HG03025 (cell line): ENCODE results near the gene IGF1R.
A peak's percentile ranks its signal among the peaks of the same experiment; 100 is the strongest.

Experiments used
- ATAC-seq: cut with Tn5 transposase; IDR thresholded peaks from one replicate; pipeline ENCODE4 v1.9.1; 2021; ENCODE audit warnings: mild to moderate bottlenecking, moderate library complexity; ENCODE audit not compliant: unreplicated experiment, low FRiP score

Gene IGF1R

DNA sequence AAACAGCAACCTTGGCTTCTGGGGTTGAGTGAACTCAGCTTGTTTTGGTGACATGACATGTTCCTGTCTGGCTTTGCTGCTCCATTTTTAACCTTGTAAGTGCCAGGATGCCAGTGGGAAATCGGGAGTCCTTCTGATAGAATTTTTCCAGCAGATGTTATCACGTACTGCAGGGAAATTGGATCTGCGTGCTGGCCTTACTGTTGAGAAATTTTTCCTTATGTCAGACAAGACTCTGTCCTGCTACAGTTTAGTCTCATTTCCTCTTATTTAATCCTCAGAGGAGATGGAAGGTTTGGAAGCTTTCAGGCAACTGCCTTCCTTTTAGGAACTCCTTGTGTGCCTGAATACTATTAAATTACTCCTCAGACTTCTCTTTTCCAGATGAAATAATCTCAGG is 278.7 kb downstream of the IGF1R start:
- no peak for ATAC-seq

GRCh38 chr15:98927996-98928395 is 279.7 kb downstream of the IGF1R start:
- ATAC-seq: no peak

GRCh38 chr15:98930576-98930975 is 282.2 kb downstream of the IGF1R start:
- ATAC-seq: no peak

- ATAC-seq: no peak
Measured at GRCh38 chr15:98931004-98931403, 282.7 kb downstream of the IGF1R start.

GRCh38 chr15:98933406-98933805 is 285.1 kb downstream of the IGF1R start:
- no peak for ATAC-seq

DNA sequence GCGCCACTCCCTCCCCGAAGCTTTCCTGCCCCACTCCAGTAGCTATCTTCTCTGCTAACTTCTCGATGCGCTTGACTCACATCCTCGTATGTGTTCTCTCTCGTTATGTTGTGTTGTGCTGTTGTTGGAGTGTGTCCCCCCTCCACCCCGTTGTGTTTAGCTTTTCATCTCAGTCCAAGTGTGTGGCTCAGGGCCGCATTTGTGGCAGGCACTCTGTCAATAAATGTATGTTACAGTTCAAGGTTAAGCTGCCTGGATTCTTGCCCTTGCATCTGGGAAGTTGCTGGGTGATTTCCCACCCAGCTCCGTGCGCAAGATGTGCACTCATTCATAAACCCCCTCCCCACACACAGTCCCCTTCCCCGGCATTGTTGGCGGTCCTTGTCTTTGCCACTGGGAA is 287.4 kb downstream of the IGF1R start:
- ATAC-seq: no peak

GRCh38 chr15:98937413-98938104 is 289.2 kb downstream of the IGF1R start:
- peak; percentile 74 for ATAC-seq

DNA sequence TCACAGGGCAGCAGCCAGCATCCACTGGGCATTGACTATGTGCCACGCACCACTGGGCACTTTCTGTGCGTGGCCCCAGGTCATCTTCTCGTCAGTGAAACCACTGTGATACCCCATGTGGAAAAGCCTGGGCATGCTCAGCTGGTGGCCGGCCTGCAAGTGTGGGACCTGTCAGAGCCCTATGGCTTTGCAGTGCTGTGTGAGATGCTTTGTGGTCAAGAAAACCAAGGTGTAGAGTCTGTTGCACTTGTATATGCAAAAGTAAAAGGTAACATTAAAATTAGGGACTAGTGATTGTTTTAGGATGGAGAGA is 289.7 kb downstream of the IGF1R start:
- no peak for ATAC-seq

GRCh38 chr15:98938799-98939198 is 290.5 kb downstream of the IGF1R start:
- no peak for ATAC-seq

DNA sequence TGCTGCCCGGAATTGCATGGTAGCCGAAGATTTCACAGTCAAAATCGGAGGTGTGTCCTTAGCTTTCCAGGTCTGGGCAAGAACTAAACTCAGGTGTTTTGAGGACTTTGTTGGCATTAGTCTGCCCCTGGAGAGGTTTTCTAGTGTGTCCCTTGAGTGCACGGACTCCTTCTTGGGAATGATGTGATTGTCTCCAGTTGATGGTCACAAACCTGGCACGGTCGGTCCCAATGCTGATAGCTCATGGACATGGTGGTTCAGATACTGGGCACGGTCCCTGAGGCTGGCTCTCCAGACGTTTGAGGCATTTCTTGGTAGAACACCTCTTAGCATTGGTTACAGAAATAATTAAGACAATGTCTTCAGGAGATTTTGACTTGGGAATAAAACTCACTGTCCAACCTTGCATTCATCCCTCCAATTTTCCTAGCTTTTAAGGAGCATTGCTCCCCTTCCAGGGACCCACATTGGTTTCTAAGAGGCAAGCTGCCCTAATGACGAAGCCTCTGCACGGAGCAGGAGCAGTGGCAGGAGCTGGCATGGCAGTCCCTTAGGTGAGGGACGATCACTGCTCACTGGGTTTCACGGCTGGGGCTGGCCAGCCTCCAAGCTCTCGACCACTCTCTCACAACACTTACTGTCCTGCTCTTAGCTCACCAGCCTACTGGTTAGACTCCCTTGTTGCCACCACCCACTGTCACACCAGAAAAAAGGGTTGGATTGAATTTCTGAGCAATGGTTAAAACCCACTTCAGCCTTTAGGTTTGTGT is 291.2 kb downstream of the IGF1R start:
- ATAC-seq: no peak

GRCh38 chr15:98941595-98942255 is 293.4 kb downstream of the IGF1R start:
- ATAC-seq: no peak

DNA sequence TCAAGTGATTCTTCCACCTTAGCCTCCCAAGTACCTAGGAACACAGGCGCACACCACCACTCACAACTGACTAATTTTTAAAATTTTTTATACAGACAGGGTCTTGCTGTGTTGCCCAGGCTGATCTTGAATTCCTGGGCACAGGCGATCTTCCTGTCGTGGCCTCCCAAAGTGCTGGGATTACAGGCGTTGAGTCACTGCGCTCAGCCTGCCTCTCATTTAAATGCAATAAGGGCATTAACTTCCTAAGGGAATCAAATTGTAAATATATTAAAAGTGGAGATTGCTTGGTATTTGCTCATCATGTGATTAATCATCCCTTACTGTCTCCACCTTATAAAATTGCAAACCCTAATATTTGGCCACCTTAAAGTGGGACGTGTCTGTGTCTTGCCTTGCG is 294.1 kb downstream of the IGF1R start:
- ATAC-seq: no peak

GRCh38 chr15:98943051-98943508 is 294.7 kb downstream of the IGF1R start:
- ATAC-seq: no peak

GRCh38 chr15:98943601-98944151 is 295.3 kb downstream of the IGF1R start:
- ATAC-seq: no peak

GRCh38 chr15:98946301-98947255 is 298.2 kb downstream of the IGF1R start:
- no peak for ATAC-seq

DNA sequence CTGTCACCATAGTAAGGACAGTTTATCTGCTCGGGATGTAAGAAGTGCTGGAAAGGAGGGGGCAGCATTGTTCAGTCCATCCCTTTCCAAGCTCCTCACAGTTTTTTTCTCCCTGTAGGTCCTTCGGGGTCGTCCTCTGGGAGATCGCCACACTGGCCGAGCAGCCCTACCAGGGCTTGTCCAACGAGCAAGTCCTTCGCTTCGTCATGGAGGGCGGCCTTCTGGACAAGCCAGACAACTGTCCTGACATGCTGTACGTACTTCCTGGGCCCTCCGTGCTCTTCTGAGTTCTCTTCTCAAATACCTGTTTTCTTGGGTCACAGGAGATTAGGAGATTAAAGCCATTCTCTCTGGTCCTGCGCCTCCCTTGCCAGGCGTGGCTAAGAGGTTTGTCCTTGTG is 300.1 kb downstream of the IGF1R start:
- no peak for ATAC-seq

- ATAC-seq: no peak
Measured at GRCh38 chr15:98948941-98949340, 300.6 kb downstream of the IGF1R start.

DNA sequence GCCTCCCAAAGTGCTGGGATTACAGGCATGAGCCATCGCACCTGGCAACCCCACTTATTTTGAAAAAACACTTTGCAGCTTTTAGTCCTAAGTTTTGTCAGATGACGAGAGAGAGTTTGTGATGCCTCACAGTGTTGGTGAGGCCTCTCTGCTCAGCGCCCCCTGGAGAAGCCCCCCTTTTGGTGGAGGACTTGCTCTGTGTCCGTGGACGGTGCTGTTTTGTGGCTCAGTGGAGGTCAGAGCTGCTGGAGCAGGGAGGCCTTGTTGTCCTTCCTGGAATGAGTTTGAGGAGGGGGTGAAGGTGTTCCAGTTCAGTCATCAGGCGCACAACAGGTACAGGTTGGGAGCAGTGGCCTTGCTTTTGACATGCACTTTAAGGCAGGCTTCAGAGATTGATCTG is 301.3 kb downstream of the IGF1R start:
- ATAC-seq: no peak

DNA sequence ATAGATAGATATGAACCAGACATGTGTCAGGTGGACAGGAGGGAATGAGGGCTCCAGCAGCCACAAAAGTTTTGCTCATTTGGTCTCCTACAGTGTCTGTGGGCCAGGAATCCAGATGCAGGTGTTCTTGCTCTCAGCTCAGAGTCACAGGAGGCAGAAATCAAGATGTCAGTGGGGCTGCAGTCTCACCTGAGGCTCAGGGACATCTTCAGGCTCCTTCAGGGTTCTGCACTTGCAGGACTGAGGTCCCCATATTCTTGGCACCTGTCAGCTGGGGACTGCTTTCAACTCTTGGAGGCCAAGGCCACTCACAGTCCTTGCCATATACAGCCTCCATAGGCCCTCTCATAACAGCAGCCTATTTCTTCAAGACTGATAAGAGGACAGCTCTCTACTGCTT is 301.9 kb downstream of the IGF1R start:
- ATAC-seq: no peak

DNA sequence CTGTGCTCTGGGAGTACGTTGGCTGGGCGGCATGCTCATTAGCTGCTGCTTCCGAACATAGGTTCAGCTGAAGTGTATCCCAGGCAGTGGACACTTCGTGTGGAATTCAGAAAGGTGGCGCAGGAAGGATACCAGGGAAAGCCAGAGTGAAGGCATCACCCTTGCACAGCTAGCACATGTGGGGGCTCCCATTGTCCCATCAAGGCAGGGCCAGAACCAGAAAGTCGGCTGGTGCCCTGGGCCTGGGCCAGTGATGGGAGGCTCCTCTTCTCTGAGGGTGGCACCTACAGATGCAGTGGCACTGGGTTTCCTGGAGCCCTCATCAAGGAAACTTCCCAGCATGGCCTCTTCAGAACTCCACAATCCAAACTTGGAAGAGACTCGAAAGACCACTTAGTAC is 302.7 kb downstream of the IGF1R start:
- ATAC-seq: no peak
